Measurements from ENCODE around the gene ZNF414. TPM values are rescaled to one million over a fixed set of nuclear protein-coding genes. Genes with fewer than 3 reads are reported as not detected.

ZNF414 gene
- polyA plus RNA-seq, 1 experiment, result 2.0 TPM

GRCh38 chr19:8473648-8474476 lies 40.1 kb downstream of the ZNF414 start:
- no peak for DNase-seq (ENCODE audit: low read depth, low spot score)
- H3K4me3 ChIP-seq (ENCODE audit: low read depth, low read length), result no peak overlapping the region
- no peaks in the 10 kb centered on the region for H3K9me3 ChIP-seq (ENCODE audit: control insufficient read depth, insufficient read depth, low read length)
- no peak overlapping the region for H3K27ac ChIP-seq (ENCODE audit: low read depth, low read length)
- ChIA-PET POLR2A (interaction anchor here (0.7 to 0.8 kb wide), 2 partner anchors 21 to 52 kb away, joined by 3 to 4 read pairs; no protein-coding TSS in a partner anchor), CTCF (interaction anchor here (1.1 to 1.9 kb wide), 2 partner anchors 61 to 119 kb away, joined by 3 to 4 read pairs; partner anchors contain the start of gene MARCHF2)
- TF ChIP-seq, protein P1, sequence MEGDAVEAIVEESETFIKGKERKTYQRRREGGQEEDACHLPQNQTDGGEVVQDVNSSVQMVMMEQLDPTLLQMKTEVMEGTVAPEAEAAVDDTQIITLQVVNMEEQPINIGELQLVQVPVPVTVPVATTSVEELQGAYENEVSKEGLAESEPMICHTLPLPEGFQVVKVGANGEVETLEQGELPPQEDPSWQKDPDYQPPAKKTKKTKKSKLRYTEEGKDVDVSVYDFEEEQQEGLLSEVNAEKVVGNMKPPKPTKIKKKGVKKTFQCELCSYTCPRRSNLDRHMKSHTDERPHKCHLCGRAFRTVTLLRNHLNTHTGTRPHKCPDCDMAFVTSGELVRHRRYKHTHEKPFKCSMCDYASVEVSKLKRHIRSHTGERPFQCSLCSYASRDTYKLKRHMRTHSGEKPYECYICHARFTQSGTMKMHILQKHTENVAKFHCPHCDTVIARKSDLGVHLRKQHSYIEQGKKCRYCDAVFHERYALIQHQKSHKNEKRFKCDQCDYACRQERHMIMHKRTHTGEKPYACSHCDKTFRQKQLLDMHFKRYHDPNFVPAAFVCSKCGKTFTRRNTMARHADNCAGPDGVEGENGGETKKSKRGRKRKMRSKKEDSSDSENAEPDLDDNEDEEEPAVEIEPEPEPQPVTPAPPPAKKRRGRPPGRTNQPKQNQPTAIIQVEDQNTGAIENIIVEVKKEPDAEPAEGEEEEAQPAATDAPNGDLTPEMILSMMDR (IDR thresholded peaks at IDR 0.05; ENCODE audit: low read depth, low read length), result no peak
- H3K27me3 ChIP-seq (ENCODE audit: control insufficient read depth, insufficient read depth, low read length), result no peaks in the 10 kb centered on the region

DNA sequence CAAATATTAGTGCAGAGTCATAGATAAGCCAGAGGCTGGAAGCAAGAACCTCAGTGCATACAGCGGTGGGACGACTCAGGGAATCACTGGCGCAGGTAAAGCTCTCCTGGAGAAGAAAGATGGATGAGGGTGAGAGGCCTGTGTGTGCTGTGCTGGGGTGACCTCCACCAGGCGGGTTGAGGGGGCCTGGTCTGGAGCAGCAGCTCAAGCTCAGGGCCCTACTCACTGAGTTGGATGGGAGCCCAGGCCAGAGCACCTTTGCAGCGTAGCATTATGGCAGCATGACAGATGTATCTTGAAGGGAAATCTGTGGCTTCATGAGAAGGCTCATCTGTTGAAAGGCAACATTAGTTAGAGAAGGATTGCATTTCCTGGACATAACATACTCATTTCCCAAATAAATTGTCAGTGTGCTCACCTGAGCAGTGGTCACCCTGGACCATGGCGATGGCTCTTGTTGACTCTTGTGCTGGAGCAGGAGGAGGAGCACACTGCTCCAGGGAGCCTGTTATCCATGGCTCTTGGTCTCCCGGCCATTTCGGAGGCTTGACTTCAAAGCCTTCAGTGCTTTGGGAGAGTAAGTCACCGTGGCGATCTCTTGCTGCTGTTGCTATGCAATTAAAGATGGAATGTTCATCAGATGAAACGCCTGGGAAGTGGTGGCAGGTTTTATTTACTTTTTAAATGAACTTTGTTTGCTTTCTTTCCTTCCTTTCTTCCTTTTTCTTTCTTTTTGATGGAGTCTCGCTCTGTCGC lies 44.2 kb downstream of the ZNF414 start:
- no peaks in the 10 kb centered on the region for H3K9me3 ChIP-seq (ENCODE audit: control insufficient read depth, insufficient read depth, low read length)
- H3K4me3 ChIP-seq (ENCODE audit: low read depth, low read length), result no peak overlapping the region
- H3K27me3 ChIP-seq (ENCODE audit: control insufficient read depth, insufficient read depth, low read length), result no peaks in the 10 kb centered on the region
- no peak for DNase-seq (ENCODE audit: low read depth, low spot score)
- H3K27ac ChIP-seq (ENCODE audit: low read depth, low read length), result no peak overlapping the region
- TF ChIP-seq, protein P1 (IDR thresholded peaks at IDR 0.05; ENCODE audit: low read depth, low read length), result no peak
- CTCF ChIA-PET, result no interaction called here
- POLR2A ChIA-PET, result interaction anchor here (0.6 kb wide), 1 partner anchor 129 kb away, joined by 5 read pairs; no protein-coding TSS in a partner anchor

- peak overlapping the region; percentile 48 for H3K27ac ChIP-seq (ENCODE audit: low read depth, low read length)
- CTCF ChIA-PET, result no interaction called here
- peak; percentile 52 for DNase-seq (ENCODE audit: low read depth, low spot score)
- H3K4me3 ChIP-seq (ENCODE audit: low read depth, low read length), result no peak overlapping the region
- H3K9me3 ChIP-seq (ENCODE audit: control insufficient read depth, insufficient read depth, low read length), result no peaks in the 10 kb centered on the region
- POLR2A ChIA-PET, result interaction anchor here (0.6 kb wide), 1 partner anchor 128 kb away, joined by 5 read pairs; no protein-coding TSS in a partner anchor
- TF ChIP-seq, protein P1 (IDR thresholded peaks at IDR 0.05; ENCODE audit: low read depth, low read length), result no peak
- no peaks in the 10 kb centered on the region for H3K27me3 ChIP-seq (ENCODE audit: control insufficient read depth, insufficient read depth, low read length)
Measured at GRCh38 chr19:8468761-8469373, 45.1 kb downstream of the ZNF414 start.

DNA sequence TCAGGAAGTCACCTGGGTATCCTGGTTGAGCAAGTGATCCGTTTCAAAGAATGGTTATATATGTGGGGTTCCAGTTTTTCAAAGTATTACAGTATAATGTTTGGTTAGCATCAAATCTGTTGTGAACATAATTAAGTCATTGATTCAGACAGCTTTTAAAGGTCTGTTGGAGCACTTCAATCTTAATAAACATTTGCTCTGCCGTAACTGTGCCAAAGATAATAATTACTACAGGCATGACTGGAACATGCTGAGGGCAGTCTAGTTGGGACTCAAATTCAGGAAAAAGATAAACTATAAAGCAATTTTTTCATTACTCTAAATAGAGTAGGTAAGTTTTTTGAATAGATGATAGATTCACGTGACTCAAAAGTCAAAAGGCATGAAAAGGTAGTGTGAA lies 45.8 kb downstream of the ZNF414 start:
- POLR2A ChIA-PET, result no interaction called here
- CTCF ChIA-PET, result no interaction called here
- no peak overlapping the region for H3K4me3 ChIP-seq (ENCODE audit: low read depth, low read length)
- DNase-seq (ENCODE audit: low read depth, low spot score), result no peak
- TF ChIP-seq, protein P1 (IDR thresholded peaks at IDR 0.05; ENCODE audit: low read depth, low read length), result no peak
- no peak overlapping the region for H3K27ac ChIP-seq (ENCODE audit: low read depth, low read length)
- H3K27me3 ChIP-seq (ENCODE audit: control insufficient read depth, insufficient read depth, low read length), result no peaks in the 10 kb centered on the region
- H3K9me3 ChIP-seq (ENCODE audit: control insufficient read depth, insufficient read depth, low read length), result no peaks in the 10 kb centered on the region

Measured in AG04450 (cell line).